ENCODE measurements around the gene HPSE2. TPM values are rescaled to one million over a fixed set of nuclear protein-coding genes. Genes with fewer than 3 reads are reported as not detected.

The HPSE2 gene
- total RNA-seq, 1 experiment from 2014 or later: 0.20 TPM

- Histone ChIP-seq H4K91ac (ENCODE audit: insufficient read length, low read depth, low read length) (no peak overlapping the region), H3K79me1 (ENCODE audit: insufficient read depth, low read depth, low read length, poor library complexity, severe bottlenecking) (no peaks in the 10 kb centered on the region), H3K79me2 (ENCODE audit: insufficient read depth, low read length) (no peaks in the 10 kb centered on the region), H2BK5ac (ENCODE audit: insufficient read length, low read length) (no peak overlapping the region), H3K14ac (ENCODE audit: insufficient read depth, low read length) (no peak overlapping the region), H3K27ac (ENCODE audit: insufficient read length, low read depth, low read length) (no peak overlapping the region), H3K9ac (ENCODE audit: extremely low read depth, insufficient read length, low read length) (no peak overlapping the region), H3T11ph (ENCODE audit: low read length) (no peak overlapping the region), H2AK5ac (ENCODE audit: insufficient read length, low read length) (no peak overlapping the region), H3K56ac (ENCODE audit: insufficient read length, low read depth, low read length) (no peak overlapping the region), H3K4me2 (ENCODE audit: insufficient read depth, insufficient read length, low read length) (no peak overlapping the region), H4K5ac (ENCODE audit: insufficient read length, low read depth, low read length) (no peak overlapping the region), H2AFZ (ENCODE audit: low read length) (no peak overlapping the region), H3K27me3 (ENCODE audit: insufficient read depth, low read length) (no peaks in the 10 kb centered on the region), H4K20me1 (ENCODE audit: control insufficient read depth, insufficient read depth, insufficient read length) (no peaks in the 10 kb centered on the region), H2BK120ac (ENCODE audit: low read depth, low read length, poor library complexity, severe bottlenecking) (no peak overlapping the region), H3K4ac (ENCODE audit: low read depth, low read length) (no peak overlapping the region), H4K8ac (replicated peaks; ENCODE audit: insufficient read length, low read depth, low read length) (no peak overlapping the region), H2BK12ac (ENCODE audit: insufficient read length, low read depth, low read length) (no peak overlapping the region), H3K23me2 (ENCODE audit: insufficient read length, low read depth, low read length, poor library complexity, severe bottlenecking) (no peaks in the 10 kb centered on the region), H3K4me1 (ENCODE audit: insufficient read depth, low read length) (no peaks in the 10 kb centered on the region), H3K23ac (ENCODE audit: insufficient read length, low read depth, low read length) (no peak overlapping the region), H2BK15ac (ENCODE audit: low read depth, low read length) (no peak overlapping the region), H2BK20ac (ENCODE audit: low read depth, low read length, poor library complexity, severe bottlenecking) (no peak overlapping the region), H3K9me3 (ENCODE audit: control insufficient read depth, low read depth, low read length) (no peaks in the 10 kb centered on the region), H3K18ac (ENCODE audit: insufficient read length, low read depth, low read length) (no peak overlapping the region)
- H3K9me3 Mint-ChIP-seq: peaks cover 0 to 6% of the 10 kb centered on the region in 2 experiments; a peak in 1 of 5 replicates
- no peaks in the 10 kb centered on the region for H3K27me3 Mint-ChIP-seq (ENCODE audit: low read depth)
- no peaks in the 10 kb centered on the region for H3K36me3 Mint-ChIP-seq (ENCODE audit: insufficient read depth in 1 of 3, low read depth in 3 of 3)
- DNase-seq: no peak
- TF ChIP-seq CTCF (conservative IDR thresholded peaks at IDR 0.05): no peak
- H3K4me3 Mint-ChIP-seq: no peak overlapping the region
- H3K27ac Mint-ChIP-seq: no peak overlapping the region
- peaks cover 3 to 5% of the 10 kb centered on the region in 2 experiments; a peak in 3 of 4 replicates for H3K4me1 Mint-ChIP-seq
Observed at GRCh38 chr10:98825741-98826140, 409.9 kb downstream of the HPSE2 start.
